ENCODE measurements around the gene CCSAP. TPM values are rescaled to one million over a fixed set of nuclear protein-coding genes. Genes with fewer than 3 reads are reported as not detected.
"Not testable (repeated sequence)": the region's sequence is repeated elsewhere in the genome, so short reads cannot be mapped to it uniquely, and the experiment has no call there.

CCSAP gene
- total RNA-seq, 1 donor from 2014 or later, result 8.9 TPM

DNA sequence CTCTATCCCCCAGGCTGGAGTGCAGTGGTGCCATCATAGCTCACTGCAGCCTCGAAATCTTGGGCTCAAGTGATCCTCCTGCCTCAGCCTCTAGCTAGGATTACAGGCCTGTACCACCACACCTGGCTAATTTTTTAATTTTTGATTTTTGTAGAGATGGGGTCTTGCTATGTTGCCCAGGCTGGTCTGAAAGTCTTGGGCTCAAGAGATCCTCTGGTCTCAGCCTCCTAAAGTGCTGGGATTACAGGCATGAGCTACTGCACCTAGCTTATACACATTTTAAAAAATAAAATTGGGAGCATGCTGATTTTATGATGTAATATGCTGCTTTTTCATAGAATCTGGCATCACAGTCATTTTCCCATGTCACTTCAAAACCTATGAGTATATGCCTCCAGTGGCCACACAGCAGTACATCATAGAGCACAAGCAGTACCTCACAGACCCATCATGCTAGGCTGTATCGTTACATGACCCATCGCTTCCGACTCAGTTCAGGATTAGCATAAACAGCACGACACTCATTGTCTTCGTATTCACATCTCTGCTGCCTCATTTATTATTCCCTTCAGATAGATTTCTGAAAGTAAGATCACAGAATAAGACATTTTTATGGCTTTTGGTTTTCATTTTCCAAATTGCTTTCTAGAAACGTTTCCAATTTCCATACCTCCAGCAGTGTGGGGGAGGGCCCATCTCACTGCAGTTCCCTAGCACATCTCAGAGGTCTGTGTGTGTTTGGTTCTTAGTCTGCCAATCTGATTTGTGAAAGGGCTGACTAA is 35.9 kb upstream of the CCSAP start:
- no peak for DNase-seq (ENCODE audit: low spot score)
- H3K4me3 Mint-ChIP-seq (ENCODE audit: unreplicated experiment), result no peak overlapping the region
- no peaks in the 10 kb centered on the region for H3K4me1 Mint-ChIP-seq (ENCODE audit: low read depth)
- TF ChIP-seq, protein P1, sequence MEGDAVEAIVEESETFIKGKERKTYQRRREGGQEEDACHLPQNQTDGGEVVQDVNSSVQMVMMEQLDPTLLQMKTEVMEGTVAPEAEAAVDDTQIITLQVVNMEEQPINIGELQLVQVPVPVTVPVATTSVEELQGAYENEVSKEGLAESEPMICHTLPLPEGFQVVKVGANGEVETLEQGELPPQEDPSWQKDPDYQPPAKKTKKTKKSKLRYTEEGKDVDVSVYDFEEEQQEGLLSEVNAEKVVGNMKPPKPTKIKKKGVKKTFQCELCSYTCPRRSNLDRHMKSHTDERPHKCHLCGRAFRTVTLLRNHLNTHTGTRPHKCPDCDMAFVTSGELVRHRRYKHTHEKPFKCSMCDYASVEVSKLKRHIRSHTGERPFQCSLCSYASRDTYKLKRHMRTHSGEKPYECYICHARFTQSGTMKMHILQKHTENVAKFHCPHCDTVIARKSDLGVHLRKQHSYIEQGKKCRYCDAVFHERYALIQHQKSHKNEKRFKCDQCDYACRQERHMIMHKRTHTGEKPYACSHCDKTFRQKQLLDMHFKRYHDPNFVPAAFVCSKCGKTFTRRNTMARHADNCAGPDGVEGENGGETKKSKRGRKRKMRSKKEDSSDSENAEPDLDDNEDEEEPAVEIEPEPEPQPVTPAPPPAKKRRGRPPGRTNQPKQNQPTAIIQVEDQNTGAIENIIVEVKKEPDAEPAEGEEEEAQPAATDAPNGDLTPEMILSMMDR (IDR thresholded peaks at IDR 0.05), result no peak
- H3K9me3 Mint-ChIP-seq (ENCODE audit: low read depth), result no peaks in the 10 kb centered on the region
- H3K27me3 Mint-ChIP-seq (ENCODE audit: low read depth), result peaks cover 4% of the 10 kb centered on the region
- H3K27ac Mint-ChIP-seq (ENCODE audit: unreplicated experiment), result no peak overlapping the region
- H3K36me3 Mint-ChIP-seq (ENCODE audit: low read depth), result no peaks in the 10 kb centered on the region

DNA sequence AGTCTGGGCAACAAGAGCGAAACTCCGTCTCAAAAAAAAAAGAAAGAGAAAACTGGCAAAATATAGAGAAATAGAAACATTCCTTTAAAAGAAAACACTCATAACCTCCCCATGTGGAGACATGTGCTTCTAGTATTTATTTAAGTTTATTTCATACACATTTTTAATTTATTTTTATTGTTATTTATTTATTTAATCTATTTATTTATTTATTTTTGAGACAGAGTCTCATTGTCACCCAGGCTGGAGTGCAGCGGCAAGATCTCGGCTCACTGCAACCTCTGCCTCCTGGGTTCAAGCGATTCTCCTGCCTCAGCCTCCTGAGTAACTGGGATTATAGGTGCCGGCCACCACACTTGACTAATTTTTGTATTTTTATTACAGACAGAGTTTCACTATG is 35.2 kb upstream of the CCSAP start:
- H3K27me3 Mint-ChIP-seq (ENCODE audit: low read depth); H3K4me3 Mint-ChIP-seq (ENCODE audit: unreplicated experiment); DNase-seq (ENCODE audit: low spot score); H3K4me1 Mint-ChIP-seq (ENCODE audit: low read depth); H3K36me3 Mint-ChIP-seq (ENCODE audit: low read depth); H3K27ac Mint-ChIP-seq (ENCODE audit: unreplicated experiment); H3K9me3 Mint-ChIP-seq (ENCODE audit: low read depth): not testable (repeated sequence)

DNA sequence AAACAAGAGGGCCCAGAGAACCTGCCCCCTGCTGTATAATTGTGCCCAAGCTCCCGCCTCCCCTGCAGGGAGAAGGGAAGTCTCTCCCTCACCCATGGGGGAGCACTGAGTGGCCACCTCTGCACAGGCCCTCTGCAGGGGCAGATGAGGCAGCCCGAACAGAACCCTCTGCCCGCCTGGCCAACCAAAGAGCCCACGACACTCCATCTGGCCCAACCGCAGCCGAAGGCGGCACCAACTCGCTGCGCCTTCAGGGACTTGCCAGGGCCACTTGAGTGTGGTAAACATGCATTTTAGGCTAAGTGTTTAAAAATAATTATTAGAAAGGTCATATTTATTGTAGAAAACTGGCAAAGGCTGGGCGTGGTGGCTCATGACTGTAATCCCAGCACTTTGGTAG is 34.6 kb upstream of the CCSAP start:
- no peaks in the 10 kb centered on the region for H3K4me1 Mint-ChIP-seq (ENCODE audit: low read depth)
- no peak overlapping the region for H3K4me3 Mint-ChIP-seq (ENCODE audit: unreplicated experiment)
- peaks cover 4% of the 10 kb centered on the region for H3K27me3 Mint-ChIP-seq (ENCODE audit: low read depth)
- TF ChIP-seq, protein P1 (IDR thresholded peaks at IDR 0.05), result no peak
- no peak for DNase-seq (ENCODE audit: low spot score)
- no peak overlapping the region for H3K27ac Mint-ChIP-seq (ENCODE audit: unreplicated experiment)
- H3K36me3 Mint-ChIP-seq (ENCODE audit: low read depth), result no peaks in the 10 kb centered on the region
- H3K9me3 Mint-ChIP-seq (ENCODE audit: low read depth), result no peaks in the 10 kb centered on the region

DNA sequence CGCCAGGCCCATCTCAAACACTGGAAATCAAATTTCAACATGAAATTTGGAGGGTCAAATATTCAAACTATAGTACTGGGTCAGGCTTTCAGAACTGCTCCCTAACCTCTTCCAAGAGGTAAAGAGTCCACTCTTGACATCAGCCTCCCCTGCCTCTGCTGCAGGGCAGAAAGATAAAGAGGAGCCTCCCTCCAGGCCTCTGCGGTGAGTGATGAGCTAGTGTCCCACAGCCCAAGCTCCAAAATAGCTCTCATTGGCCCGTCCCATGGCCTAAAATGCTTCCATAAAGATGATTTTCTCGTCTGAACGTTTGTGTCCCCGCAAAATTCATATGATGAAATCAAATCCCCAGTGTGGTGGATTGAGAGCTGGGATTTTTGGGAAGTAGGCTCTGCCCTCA is 33.7 kb upstream of the CCSAP start:
- Mint-ChIP-seq H3K9me3 (ENCODE audit: low read depth) (no peaks in the 10 kb centered on the region), H3K4me3 (ENCODE audit: unreplicated experiment) (no peak overlapping the region), H3K27ac (ENCODE audit: unreplicated experiment) (no peak overlapping the region), H3K4me1 (ENCODE audit: low read depth) (no peaks in the 10 kb centered on the region), H3K36me3 (ENCODE audit: low read depth) (no peaks in the 10 kb centered on the region), H3K27me3 (ENCODE audit: low read depth) (peaks cover 4% of the 10 kb centered on the region)
- DNase-seq (ENCODE audit: low spot score), result no peak
- TF ChIP-seq, protein P1 (IDR thresholded peaks at IDR 0.05), result no peak

DNA sequence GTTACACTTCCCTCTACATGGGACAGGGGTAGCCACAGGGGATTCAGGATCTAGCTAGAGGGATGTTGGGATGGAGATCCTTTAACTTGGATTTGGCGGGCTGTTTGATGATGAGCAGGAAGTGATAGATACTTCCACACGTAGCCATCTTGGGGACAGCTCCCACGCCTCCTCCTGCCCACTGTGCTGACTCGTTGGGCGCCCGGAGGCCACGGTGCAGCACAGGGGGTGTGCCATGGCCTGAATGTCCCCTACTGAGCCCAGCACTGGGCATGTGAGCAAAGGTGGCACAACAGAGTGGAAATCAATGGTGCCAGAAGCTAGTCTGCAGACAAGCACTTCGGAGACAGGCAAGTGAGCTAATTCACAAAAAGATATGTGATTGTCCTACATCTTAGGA is 31.6 kb upstream of the CCSAP start:
- H3K4me1 Mint-ChIP-seq (ENCODE audit: low read depth), result peaks cover 6% of the 10 kb centered on the region
- H3K27me3 Mint-ChIP-seq (ENCODE audit: low read depth), result no peaks in the 10 kb centered on the region
- H3K9me3 Mint-ChIP-seq (ENCODE audit: low read depth), result no peaks in the 10 kb centered on the region
- H3K27ac Mint-ChIP-seq (ENCODE audit: unreplicated experiment), result no peak overlapping the region
- no peaks in the 10 kb centered on the region for H3K36me3 Mint-ChIP-seq (ENCODE audit: low read depth)
- no peak overlapping the region for H3K4me3 Mint-ChIP-seq (ENCODE audit: unreplicated experiment)
- no peak for DNase-seq (ENCODE audit: low spot score)
- TF ChIP-seq, protein P1 (IDR thresholded peaks at IDR 0.05), result no peak

DNA sequence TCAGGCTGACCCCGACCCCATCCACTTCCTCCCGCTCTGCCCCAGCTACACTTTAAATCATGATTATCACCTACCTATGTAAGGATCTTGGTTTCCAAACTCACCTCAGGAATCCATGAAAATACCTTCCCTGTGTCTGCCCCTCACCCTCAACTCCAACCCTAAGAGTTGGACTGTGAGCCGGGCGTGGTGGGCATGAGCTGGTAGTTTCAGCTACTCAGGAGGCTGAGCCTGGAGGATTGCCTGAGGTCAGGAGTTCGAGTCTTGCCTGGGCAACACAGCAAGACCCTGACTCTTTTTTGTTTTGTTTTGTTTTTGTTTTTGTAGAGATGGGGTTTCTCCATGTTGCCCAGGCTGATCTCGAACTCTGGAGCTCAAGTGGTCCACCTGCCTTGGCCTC is 30.5 kb upstream of the CCSAP start:
- Mint-ChIP-seq H3K4me3 (ENCODE audit: unreplicated experiment) (no peak overlapping the region), H3K27ac (ENCODE audit: unreplicated experiment) (no peak overlapping the region), H3K4me1 (ENCODE audit: low read depth) (peaks cover 6% of the 10 kb centered on the region), H3K9me3 (ENCODE audit: low read depth) (no peaks in the 10 kb centered on the region), H3K36me3 (ENCODE audit: low read depth) (no peaks in the 10 kb centered on the region), H3K27me3 (ENCODE audit: low read depth) (no peaks in the 10 kb centered on the region)
- DNase-seq (ENCODE audit: low spot score), result no peak
- TF ChIP-seq, protein P1 (IDR thresholded peaks at IDR 0.05), result no peak
